IPS-18c (cell line): ENCODE results near the gene ADRA2B.

Source experiments
- H3K4me3 ChIP-seq: 2 replicates; pipeline ENCODE4 v1.7.0; 2013; ENCODE audit warnings: low read depth, mild to moderate bottlenecking, low read length, moderate library complexity; ENCODE audit not compliant: insufficient read depth
- H3K9me3 ChIP-seq: one replicate; pipeline ENCODE4 v1.6.1; 2013; ENCODE audit warnings: mild to moderate bottlenecking, low read length, moderate library complexity; ENCODE audit not compliant: control insufficient read depth, insufficient read depth

The ADRA2B gene

GRCh38 chr2:96152304-96153161 lies 36.2 kb upstream of the ADRA2B start:
- H3K4me3 ChIP-seq: no peak overlapping the region

DNA sequence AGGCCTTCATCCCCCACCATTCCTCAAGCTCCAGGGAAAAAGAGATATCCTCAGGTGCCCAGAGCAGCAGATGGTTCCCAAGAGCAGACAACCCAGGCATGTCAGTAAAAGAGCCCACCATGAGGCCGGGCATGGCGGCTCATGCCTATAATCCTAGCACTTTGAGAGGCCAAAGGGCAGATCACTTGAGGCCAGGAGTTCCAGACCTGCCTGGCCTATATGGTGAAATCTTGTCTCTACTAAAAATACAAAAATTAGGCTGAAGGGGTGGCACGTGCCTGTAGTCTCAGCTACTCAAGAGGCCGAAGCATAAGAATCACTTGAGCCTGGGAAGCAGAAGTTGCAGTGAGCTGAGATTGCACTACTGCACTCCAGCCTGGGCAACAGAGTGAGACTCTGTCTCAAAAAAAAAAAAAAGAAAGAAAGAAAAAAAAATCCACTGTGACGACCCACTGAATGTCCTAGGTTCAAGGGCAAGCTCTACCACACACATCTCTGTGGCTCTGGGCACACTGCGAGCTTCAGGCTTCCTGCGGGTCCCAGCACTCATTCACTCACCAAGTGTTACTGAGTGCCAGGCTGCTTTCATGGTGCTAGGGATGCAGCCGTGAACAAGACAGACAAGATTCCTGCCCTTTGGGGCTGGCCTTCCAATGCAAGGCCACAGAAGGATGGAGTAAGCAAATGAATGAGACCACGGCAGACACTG lies 35.4 kb upstream of the ADRA2B start:
- peaks cover 2% of the 10 kb centered on the region for H3K9me3 ChIP-seq
- no peak overlapping the region for H3K4me3 ChIP-seq

More at GRCh38 chr2:96152304-96153161, 36.2 kb upstream of the ADRA2B start:
- H3K9me3 ChIP-seq: peaks cover 2% of the 10 kb centered on the region

DNA sequence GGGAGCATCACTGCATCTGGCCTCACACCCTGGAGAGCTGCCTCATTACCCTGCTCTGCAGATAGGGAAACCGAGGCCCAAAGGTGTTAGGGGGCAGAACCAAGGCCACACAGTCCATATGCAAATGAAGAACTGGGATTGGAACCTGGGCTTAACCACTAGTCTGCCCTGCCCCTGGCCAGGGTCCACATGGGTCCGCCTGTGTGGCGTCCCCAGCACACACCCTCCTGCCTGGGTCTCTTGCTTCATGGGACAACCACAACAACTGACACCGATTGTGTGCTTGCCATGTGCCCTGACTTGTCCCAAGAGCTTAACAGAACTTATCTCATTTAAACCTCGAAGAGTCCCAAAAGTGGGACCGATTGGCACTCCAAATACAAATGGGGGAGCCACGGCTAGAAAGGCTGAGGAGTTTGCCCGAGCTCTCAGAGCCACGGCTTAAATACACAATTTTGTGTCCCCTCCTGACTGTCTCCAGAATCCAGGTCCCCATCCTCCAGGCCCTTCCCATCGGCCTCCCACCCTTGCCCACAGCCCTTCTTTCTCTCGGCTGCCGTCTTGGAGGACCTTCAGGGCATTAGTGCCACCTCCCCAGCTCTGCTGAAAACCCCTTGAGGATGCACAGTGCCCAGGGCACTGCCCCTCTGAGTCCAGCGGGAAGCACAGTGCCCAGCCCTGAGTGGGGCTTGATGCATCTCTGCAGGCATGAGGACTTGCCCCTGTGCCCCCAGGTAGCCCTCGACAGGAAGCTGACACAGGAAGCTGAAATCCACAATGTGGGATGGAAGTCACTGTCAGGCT lies 34.6 kb upstream of the ADRA2B start:
- H3K4me3 ChIP-seq: no peak overlapping the region
- peaks cover 2% of the 10 kb centered on the region for H3K9me3 ChIP-seq

- H3K4me3 ChIP-seq: no peak overlapping the region
Observed at GRCh38 chr2:96150007-96150640, 33.8 kb upstream of the ADRA2B start.

GRCh38 chr2:96148410-96149217 lies 32.2 kb upstream of the ADRA2B start:
- Histone ChIP-seq H3K4me3 (no peak overlapping the region), H3K9me3 (peaks cover 2% of the 10 kb centered on the region)

More at GRCh38 chr2:96150007-96150640, 33.8 kb upstream of the ADRA2B start:
- peaks cover 2% of the 10 kb centered on the region for H3K9me3 ChIP-seq

DNA sequence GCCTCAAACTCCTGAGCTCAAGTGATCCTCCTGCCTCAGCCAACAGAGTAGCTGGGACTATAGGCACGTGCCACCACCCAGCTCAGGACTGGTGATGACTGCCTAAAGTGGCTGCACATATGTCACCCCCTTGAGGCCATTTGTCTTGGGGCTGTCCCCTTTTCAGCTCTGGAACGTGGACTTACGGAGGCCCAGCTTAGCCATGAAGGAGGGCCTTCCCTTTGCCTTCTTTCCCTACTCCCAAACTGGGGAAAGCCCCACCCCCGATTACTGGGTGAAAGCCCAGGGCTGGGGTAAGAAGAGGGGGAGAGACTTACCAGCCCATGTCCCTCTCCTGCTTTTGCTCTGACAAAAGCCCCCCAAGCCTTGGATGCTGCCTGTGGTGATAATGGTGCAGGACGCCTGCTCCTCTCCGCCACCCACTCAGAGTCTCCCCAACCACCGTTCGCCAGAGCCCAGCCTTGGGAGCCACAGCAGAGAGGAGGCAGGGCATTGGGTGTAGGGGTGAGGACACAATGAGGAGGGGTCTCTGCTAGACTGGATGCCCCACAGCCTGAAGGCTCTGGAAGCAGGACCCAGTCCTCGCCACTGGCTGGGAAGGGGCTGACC lies 31.3 kb upstream of the ADRA2B start:
- Histone ChIP-seq H3K4me3 (no peak overlapping the region), H3K9me3 (peaks cover 2% of the 10 kb centered on the region)

DNA sequence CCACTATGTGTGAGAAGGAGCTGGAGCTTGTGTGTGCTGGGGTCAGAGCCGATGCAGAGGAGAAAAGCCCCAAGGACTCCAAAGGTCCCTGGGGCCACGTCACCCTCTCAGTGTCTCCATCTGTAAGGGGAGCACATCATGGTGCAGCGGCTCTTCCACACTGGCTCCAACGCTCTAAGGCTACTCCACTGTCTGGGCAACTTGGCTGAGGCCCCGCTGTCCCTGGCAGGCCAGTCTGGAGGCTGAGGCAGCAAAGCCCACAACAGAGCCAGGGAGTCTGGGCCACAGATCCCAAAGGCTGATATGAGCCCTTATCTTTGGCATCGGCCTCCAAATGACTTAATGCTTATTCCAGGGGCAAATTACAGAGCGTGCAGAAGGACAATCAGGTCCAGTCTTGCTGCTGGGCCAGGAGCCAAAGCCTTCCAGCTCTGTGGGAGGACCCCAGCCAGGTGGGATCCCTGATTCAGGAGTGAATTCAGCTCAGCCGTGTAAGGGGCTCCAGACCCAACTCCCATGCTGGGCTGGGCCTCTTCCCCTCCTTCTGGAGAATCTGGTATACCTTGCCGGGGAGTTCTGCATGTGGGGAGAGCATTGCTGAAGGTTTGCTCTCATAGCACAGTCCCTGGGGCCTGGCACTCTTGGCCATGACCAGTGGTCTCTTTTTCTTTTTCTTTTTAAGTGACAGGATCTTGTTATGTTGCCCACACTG lies 30.7 kb upstream of the ADRA2B start:
- H3K9me3 ChIP-seq: peaks cover 2% of the 10 kb centered on the region
- H3K4me3 ChIP-seq: no peak overlapping the region

DNA sequence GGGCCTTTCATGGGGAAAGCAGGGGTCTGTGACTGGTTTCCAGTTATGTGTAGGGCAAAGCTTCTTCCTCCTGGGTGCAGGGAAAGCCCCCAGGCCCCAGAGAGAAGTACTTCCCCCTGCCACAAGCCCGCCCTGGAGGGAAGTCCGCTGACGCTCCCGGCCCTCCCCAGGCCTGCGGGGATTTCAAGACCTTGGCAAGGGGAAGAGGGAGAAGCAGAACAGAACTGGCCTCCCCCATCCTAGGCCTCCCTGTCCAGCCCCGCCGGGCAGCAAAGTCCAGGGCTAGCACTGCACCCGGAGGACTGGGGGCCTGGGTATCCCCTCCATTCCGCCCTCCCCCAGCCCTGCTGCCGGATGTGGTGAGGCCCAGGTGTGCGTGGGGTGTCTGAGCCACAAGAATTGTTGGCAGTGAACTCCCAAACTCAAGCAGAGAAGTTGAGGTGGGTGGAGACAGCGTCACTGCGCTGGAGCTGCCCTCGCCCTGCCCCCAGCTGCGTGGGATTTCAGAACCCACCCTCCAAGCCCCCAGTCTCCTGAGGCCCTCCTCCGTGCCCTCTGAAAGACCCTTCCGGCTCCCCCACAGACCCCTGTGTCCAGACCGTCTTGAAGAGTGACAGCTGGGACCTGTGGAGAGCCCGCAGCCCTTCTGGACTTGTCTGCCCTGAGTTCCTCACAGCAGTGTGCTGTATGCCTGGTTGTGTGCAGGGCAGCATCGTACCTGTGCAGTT lies 29.9 kb upstream of the ADRA2B start:
- Histone ChIP-seq H3K9me3 (peaks cover 2% of the 10 kb centered on the region), H3K4me3 (peak overlapping the region; percentile 20; the same call in 1 of the 2 replicates)

- Histone ChIP-seq H3K4me3 (peak overlapping the region; percentile 20), H3K9me3 (peaks cover 2% of the 10 kb centered on the region)
Observed at GRCh38 chr2:96145848-96146152, 29.4 kb upstream of the ADRA2B start.

- peak within 1 kb of the TSS; percentile 49 for H3K4me3 ChIP-seq
- peaks cover 2% of the 10 kb centered on the region for H3K9me3 ChIP-seq
Observed at GRCh38 chr2:96145036-96145847, 28.9 kb upstream of the ADRA2B start, which contains the start of gene DUSP2. TSS of gene DUSP2 (minus strand) at chr2:96145440. CDS start at chr2:96145354, 86 bp downstream.

DNA sequence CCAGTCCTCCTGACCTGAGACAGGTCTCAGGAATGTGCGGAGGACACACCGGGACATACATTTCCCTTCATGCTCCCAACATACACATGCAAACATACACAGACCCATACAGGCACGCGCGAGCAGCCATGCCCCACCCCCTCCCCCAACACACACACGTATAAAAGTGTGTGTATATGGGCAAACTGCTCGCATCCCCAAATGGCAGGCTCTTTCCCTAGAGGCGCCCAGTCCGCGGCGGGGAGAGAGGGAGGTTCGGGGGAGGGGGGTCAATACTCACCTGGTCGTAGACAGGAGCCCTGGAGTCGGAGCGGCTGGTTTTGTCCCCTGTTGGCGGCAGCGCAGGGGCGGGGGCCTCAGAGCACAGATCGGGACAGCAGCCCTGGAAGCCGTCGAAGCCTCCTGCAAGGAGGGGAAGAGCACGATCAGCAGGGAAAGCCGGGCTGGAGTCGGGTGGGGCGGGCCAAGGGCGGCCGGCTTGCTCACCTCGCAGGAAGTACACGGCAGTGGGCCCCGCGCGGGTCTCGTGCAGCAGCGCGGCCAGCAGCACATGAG lies 28.2 kb upstream of the ADRA2B start:
- Histone ChIP-seq H3K9me3 (peaks cover 2% of the 10 kb centered on the region), H3K4me3 (peak overlapping the region; percentile 49)

- peak overlapping the region; percentile 49 for H3K4me3 ChIP-seq
Observed at GRCh38 chr2:96143848-96144480, 27.6 kb upstream of the ADRA2B start.

GRCh38 chr2:96143231-96143847 lies 27.0 kb upstream of the ADRA2B start:
- Histone ChIP-seq H3K4me3 (no peak overlapping the region), H3K9me3 (no peaks in the 10 kb centered on the region)

More at GRCh38 chr2:96143848-96144480, 27.6 kb upstream of the ADRA2B start:
- peaks cover 1% of the 10 kb centered on the region for H3K9me3 ChIP-seq
